RWPE1 (cell line): ENCODE results near the gene CUX1.

Source experiments
- CTCF ChIA-PET: fragments of 350-600 bp; sonication (Branson Sonifier 250); formaldehyde crosslinking; extraction: SDS; loops from one replicate; lab custom pipeline; 2021; lab: Yijun Ruan, JAX
- POLR2A ChIA-PET: fragments of 400-600 bp; formaldehyde crosslinking; extraction: SDS; loops from one replicate; lab custom pipeline; 2020; ENCODE audit warnings: antibody characterized with exemption; ENCODE audit not compliant: low non-redundant PET; lab: Yijun Ruan, JAX
- DNase-seq: peaks from one replicate; pipeline ENCODE4 v3.0.0; 2012; ENCODE audit warnings: low spot score
- H3K27ac ChIP-seq: fragments of 450-650 bp; 2 replicates; pipeline ENCODE4 v1.5.1; 2017
- CTCF ChIP-seq: fragments of 450-650 bp; conservative IDR thresholded peaks from 2 replicates; pipeline ENCODE4 v1.5.1; 2017; ENCODE audit warnings: low read depth, mild to moderate bottlenecking

CUX1 gene

DNA sequence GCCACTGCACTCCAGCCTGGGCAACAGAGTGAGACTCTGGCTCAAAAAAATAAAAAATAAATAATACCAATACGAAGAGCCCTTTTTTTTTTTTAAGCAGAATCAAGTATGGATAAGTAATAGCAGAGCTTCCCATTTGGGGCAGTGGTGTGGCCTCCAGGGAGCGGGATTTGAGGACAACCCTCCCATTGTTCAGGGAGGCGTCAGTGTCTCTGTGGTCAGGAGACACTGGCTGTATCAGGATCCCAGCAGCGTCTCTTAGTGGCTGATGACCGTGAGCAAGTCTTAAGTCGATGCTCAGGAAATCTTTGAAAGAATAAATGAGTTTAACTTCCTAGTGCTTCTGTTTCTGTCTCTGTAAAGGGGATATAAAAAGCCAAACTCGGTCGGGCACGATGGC, 444.0 kb downstream of the CUX1 start:
- no peak for DNase-seq
- no peak overlapping the region for H3K27ac ChIP-seq
- POLR2A ChIA-PET = no interaction called here
- no peak for TF ChIP-seq CTCF
- CTCF ChIA-PET = interaction anchor here (0.6 to 1.0 kb wide), 2 partner anchors 651 to 724 kb away, joined by 3 read pairs; no protein-coding TSS in a partner anchor

DNA sequence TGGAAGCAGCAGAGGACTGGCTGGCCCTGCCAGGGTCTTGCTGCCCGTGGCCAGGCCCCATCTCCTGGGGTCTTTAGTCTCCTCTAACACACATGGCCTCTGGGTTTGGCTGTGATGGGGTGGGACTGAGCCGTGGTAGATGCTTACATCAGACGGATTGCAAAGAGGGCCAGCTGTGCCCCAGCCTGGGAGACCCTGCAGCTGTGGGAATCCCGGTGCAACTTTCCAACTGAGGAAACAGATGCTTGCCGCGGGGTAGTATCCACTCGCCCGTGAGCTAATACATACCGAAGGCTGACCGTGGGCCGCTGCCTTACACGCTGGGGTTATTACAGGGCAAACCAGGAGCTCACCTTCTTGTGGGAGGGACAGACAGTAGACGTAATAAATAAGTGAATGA, 445.1 kb downstream of the CUX1 start:
- H3K27ac ChIP-seq = no peak overlapping the region
- ChIA-PET CTCF (interaction anchor here (0.5 kb wide), 1 partner anchor 1035 kb away, joined by 3 read pairs; the partner anchor contains the start of gene PMPCB), POLR2A (interaction anchor here (0.7 kb wide), 1 partner anchor 149 kb away, joined by 12 read pairs; no protein-coding TSS in a partner anchor)
- DNase-seq = no peak
- TF ChIP-seq CTCF = no peak

GRCh38 chr7:102264367-102264891, 447.0 kb downstream of the CUX1 start:
- no peak overlapping the region for H3K27ac ChIP-seq
- ChIA-PET CTCF (interaction anchor here (0.5 kb wide), 1 partner anchor 439 kb away, joined by 4 read pairs; no protein-coding TSS in a partner anchor), POLR2A (no interaction called here)
- DNase-seq = no peak
- TF ChIP-seq CTCF = no peak

- DNase-seq = no peak
- H3K27ac ChIP-seq = no peak overlapping the region
- TF ChIP-seq CTCF = no peak
- POLR2A ChIA-PET = no interaction called here
- CTCF ChIA-PET = no interaction called here
These were observed 449.1 kb downstream of the CUX1 start for GRCh38 chr7:102266541-102266940.

GRCh38 chr7:102268635-102269034, 451.2 kb downstream of the CUX1 start:
- no peak overlapping the region for H3K27ac ChIP-seq
- no peak for TF ChIP-seq CTCF
- ChIA-PET CTCF (no interaction called here), POLR2A (no interaction called here)
- no peak for DNase-seq

- CTCF ChIA-PET = interaction anchor here (0.6 to 1.4 kb wide), 6 partner anchors 9 to 732 kb away, joined by 3 to 7 read pairs (median 3); no protein-coding TSS in a partner anchor
- no peak overlapping the region for H3K27ac ChIP-seq
- TF ChIP-seq CTCF = no peak
- no peak for DNase-seq
- POLR2A ChIA-PET = no interaction called here
These were observed 452.9 kb downstream of the CUX1 start for GRCh38 chr7:102270178-102270887.
